Occipital lobe (tissue), 2 donors: Measurements from ENCODE around the gene MAPKAPK2. TPM values are rescaled to one million over a fixed set of nuclear protein-coding genes. Genes with fewer than 3 reads are reported as not detected.

Experiments used
- DNase-seq: peaks from one replicate; lab custom pipeline; 2025; lab: John Stamatoyannopoulos, UW
- total RNA-seq: library from RNA; depleted of rRNA; stranded (reverse); fragments of >200 nt; gene quantifications from one replicate; pipeline ENCODE4 v1.2.3, GENCODE V29; 2014

MAPKAPK2 gene
- total RNA-seq, 1 donor from 2014 or later, result 8.1 TPM

DNA sequence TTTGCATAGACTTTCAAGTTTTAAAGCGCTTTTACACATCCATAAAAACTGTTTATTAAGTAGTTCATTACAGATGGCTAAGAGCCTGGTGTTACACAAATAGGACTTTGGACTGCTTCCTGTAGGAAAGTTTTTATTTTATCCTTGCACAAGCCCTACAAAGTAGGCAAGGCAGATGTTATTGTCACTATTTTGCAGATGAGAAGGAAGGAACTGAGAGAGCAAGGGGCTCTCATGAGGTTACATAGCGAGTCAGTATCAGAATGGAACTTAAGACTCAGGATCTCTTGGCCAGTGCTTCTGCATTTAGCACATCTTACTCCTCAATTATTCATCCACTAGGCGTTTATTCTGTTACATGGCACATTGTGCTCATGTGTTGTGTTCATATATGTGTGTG lies 2.6 kb upstream of the MAPKAPK2 start:
- no peak for DNase-seq

DNA sequence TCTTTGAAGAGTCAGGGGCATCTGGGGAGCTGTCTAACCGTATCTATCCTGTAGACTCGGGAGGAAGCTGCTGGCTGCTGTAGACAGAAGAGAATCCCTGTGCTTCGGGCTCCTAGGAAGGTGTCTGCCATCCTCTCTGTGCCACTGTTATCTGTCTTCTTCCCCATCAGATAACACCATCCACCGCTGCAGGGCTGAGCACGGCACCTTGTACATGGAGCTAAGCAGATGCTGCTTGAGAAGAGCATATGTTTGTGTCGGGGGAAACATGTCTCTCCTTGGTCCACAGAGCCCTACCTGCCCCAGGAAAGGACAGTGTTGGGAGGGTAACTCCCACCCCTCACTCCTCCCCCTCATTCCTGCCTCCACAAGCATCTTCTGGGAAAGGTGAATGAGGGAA lies 1.4 kb upstream of the MAPKAPK2 start:
- no peak for DNase-seq

DNA sequence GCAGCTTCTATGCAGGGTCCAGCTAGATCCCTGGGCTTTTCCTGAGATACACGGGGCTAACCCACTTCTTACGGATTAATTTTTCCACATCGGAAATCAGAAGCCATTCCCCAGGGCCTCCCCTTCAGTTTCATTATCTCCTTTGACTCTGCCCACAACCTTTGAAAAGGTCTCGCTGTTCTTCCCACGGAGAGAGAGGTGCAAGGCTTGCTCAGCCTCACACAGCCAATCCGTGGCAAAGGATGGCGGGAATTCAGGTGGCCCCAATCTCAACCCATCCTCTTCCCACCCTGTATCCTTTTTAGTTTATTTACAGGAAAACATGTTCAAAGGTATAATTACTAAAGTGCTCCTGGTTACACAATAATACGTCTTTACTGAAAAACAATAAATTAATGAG lies 702 bp upstream of the MAPKAPK2 start:
- DNase-seq, result no peak

DNA sequence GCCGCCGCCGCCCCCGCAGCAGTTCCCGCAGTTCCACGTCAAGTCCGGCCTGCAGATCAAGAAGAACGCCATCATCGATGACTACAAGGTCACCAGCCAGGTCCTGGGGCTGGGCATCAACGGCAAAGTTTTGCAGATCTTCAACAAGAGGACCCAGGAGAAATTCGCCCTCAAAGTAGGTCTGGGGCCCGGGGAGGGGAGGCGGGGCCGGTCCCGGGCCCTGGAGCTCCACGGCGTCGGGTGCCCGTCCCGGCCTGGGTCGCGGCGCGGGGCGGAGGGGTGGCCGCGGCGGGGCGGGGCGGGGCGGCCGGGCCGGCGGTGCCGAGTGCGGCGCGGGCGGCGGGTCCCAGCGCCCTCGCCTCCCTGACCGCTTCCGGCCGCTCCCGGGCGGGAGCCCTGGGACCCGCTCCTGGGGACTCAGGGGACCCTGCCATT lies 646 bp downstream of the MAPKAPK2 start:
- no peak for DNase-seq

DNA sequence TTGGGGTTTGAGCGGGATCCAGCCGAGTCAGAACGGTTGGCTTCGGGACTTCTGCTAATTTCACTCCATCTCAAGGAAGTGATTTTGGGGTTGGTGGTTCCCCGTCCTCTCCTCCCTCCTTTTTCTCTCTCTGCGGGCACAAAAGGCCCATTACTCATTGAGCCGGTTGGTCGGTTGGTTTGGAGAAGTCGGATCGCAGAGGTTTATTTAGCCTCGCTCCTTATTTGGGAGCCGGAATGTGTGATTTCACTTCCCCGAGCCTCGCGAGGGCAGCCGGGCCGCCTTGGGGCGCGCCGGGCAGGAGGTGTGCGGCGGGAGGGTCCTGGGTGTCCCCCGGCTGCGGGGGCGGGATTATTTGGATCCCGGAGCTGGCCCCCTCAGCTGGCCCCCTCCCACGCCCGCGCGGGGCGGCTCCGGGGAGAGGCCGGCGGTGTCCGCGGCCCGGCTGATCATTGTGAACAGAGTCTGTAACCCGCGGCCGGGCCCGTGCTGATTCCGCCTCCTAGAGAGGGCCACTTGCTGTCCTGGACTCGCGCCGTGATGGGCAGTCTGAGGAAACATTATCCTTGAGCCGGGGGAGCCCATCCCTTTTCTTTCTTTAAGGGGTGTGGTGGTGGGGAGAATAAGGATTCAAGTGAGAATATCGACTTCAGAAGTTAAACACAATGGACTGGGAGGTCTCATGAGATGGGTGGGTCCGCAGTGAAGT lies 1.2 kb downstream of the MAPKAPK2 start:
- DNase-seq, result no peak

DNA sequence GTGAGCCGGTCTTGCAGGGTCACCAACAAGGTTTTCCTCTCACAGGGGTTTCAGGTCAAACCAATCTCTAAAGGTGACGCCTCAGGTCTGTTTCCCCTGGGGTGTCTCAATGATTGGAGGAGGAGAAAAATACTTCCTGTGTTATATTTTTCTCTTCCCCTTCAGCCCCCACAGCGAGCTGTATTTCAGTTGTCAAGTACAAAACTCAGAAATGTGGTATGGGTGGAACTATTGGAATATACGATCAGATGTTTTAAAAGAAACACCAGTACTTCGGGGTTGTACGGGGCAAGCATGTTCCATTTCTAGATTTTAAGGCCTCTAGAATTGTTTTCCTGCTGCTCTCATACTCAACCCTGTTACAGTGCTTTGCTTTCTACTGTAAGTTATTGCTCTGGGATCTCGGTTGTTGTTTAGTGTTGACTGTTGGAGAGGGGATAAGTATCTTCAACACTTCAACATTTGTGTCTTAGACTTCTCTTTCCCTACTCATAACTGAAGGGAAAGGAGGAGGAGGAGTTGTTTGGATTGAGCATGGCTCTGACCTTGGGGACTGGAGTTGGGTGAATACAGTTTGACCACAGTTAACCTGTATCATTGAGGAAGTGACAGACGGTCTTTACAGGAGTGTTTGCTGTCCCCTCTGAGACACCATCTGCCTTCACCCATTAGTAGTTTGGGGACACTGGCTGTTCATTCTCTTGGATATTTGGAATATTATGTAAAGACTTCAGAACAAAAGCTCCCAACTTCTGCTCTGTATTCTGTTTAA lies 2.0 kb downstream of the MAPKAPK2 start:
- DNase-seq, result no peak

DNA sequence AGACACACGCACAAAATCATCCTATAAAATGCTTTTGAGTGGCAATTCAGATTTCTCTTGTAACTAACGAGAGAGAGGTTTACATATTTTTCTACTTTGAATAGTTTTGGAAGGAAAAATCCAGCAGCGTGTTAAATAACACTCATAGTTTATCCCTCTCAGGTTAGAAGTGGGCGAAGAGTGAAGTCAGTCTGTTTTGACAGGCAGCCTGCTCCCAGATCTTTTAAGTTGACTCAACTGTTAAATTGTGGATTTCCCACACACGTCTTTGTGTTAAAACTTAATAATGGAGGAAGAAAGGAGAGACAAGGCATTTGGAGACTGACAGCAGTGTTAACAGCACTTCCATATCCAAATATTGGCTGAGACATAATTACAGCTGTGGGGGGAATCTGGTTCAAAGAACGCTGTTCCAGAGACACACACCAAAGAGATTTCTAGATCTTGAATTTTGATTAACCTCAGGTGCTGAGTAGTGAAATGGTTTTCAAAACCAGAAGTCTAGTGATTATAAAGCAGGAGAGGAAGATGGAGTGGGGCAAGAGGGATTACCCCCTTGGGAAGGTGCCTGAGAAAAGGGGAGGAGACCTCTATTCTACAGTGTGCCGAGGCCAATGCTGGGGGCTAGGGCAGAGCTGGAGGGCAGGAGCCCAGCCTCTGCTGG lies 2.7 kb downstream of the MAPKAPK2 start:
- no peak for DNase-seq

DNA sequence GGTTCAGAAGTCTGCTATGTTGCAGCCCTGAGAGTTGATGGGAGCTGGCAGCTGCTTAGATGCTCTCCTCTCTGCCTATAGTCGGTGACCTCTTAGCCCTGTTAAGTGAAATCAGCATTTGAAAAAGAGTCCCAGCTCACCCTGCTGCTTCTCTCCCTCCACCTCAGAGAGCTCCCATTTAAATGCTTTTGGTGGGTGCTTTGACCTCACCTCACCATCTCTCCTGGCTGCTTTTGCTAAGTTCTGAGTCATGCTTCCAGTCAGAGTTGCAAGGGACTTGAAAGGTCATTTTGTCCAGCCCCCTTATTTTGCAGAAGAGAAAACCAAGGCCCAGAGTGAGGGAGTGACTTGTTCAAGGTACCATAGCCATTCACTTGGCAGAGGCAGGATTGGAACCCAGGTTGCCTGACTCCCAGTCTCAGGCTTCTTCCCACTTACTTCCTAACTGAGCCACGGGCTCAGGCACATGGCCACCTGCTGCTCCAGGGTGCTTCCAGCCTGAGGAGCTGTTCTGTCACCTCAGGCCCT lies 3.3 kb downstream of the MAPKAPK2 start:
- DNase-seq, result no peak

DNA sequence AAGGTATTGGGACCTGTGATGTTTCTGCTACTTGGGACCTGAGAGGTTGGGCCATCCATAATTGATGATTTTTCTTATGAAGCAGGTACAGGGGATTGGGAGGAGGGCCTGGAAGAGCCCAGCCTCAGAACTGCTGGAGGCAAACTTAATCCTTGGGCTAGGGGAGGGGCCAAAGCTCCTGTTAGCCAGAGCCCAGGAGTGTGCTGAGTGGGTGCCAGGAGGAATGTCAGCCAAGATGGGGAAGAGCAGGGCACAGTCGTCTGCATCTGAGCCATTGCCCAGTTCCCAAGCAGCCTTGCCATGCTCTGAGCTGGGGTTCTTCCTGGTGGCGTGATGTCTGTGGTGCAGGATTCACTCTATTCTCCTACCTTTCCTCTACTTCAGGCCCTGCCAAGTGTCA lies 5.8 kb downstream of the MAPKAPK2 start:
- no peak for DNase-seq

DNA sequence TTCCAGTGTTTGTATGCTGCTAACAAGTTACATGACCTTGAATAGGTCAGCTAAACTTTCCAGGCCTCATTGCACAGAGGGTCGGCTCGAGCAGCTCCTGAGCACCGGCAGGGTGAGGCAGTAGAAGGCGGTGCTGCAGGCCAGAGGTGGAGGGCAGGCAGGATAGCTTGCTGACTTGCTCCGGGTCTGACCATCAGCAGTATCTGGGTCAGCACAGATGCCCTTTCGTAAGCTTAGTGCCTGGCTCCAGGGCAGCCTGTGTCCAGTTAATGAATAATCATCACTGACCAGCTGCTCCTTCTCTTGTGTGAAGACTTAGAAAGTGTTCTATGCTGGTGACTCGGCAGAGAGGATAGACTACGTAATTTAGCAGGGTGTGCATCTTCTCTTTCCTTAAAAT lies 6.9 kb downstream of the MAPKAPK2 start:
- DNase-seq, result no peak

DNA sequence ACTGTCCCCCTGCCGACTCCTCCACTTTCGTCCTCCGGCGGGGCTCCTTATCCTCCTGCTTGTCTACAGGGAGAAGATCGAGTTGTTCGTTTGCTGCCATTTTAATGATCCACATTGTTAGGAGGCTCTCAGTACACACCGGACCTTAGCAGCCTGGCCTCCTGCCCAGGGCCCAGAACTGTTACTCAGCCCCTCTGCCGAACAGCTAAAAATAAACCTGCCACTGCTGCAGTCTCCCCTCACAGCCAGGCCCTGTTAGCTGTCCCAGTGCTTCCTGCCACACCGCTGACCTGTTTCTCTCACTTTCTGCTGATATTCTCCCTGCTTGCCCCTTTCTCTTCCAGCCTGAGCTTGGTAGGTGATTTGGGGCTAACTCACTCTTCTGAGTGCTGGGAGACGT lies 8.3 kb downstream of the MAPKAPK2 start:
- DNase-seq, result peak; percentile 21

DNA sequence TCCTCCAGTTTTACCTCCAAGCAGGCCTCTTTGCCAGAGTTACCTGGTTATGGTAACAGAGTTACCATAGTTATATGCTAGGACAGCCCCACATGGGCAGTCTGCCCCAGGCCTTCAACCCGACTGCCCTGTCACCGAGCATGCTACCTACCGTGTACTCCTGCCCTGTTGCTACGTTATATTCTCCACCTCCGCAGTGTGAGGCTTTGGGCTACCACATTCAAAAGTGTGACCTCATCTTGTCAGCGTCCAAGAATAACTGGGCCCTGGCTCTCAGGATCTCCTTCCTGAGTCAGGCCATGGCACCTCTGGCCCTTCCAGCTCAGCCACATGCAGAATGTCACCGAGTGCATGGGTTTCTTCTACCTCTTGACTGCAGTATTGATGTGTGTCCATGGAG lies 8.9 kb downstream of the MAPKAPK2 start:
- no peak for DNase-seq

DNA sequence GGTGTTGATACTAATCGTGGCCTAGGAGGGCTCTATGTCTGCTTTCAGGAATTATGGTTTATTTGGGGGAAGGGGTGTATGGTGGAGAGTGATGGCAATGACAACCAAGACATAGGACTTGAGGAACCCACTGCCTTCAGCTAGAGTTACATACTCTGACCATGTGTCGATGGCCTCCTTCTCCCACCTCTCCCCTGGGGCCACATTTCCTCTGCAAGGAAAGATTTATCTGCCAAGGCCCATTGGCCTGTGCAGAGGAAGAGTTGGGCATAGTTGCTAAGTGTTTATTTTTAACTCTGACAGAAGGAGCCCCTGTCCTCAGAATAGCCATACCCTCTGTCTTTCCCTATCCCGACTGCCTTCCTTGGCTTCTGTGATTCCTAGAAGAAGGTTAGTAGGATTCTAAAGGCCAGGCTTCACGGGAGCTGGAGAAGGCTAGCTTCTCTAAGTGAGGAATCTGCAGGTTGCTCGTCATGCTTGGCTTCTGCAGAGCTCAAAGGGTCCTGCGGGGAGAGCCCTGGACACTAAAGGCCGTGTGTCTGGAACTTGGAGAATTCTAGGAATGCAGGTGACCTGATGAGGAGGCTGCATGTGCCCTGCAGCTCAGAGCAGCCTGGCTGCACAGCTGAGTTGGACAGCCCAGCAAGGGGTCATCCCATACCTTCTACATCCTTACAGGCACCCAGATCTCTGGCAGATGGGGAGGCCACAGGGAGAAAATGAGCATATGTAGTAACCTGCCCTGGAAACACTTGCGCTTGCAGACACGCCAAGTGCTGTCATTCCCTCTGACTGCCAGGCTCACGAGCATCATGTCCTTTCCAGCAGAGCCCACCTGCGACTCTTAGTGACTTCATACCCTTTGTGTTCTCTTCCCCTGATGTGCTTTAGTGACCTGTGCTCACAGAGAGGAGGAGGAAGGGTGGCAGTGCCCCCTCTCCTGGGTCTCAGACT lies 9.7 kb downstream of the MAPKAPK2 start:
- DNase-seq, result no peak

DNA sequence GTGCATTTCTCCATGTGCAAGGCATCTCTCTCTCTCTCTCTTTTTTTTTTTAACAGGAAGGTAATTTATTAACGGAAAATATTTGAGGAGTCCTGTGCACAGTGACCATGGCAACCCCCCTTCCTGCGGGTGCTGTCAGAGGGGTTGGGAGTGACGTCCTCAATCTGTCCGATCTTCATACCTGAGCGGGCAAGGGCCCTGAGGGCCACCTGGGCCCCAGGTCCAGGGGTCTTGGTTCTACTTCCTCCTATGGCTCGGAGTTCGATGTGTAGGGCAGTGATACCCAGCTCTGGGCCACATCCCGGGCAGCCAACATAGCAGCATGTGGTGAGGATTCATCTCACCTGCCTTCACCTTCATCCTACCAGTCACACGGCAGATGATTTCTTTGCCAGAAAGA lies 11.0 kb downstream of the MAPKAPK2 start:
- DNase-seq, result no peak

DNA sequence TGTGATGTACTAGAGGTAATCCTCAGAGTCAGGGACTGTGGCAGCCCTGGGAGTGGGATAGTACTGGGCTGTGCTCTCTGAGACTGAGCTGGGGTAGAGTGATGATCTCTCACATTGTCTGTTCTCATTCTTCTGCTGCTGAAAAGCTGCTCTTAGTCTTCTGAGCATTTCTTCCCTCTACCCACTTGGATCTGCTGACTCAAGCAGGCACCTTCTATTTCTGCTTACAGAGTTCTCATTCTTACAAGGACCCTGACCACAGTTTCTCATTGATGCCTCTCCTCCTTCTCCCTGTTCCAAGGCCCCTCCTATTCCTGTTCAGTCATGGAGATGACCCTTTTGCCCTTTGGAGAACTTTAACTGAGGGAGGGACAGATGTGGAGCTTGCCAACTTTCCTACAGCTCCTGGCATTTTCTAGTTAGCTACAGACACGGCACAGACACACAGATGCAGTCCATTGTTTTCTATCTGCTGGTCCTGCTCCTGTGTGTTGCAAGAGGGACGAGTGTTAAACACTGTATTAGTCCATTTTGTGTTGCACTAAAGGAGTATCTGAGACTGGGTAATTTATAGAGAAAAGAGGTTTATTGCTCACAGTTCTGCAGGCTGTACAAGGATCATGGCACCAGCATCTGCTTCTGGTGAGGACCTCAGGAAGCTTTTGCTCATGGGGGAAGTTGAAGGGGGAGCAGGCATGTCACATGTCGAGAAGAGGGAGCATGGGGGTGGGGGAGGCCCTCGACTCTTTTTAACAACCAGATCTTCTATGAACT lies 12.3 kb downstream of the MAPKAPK2 start:
- no peak for DNase-seq

DNA sequence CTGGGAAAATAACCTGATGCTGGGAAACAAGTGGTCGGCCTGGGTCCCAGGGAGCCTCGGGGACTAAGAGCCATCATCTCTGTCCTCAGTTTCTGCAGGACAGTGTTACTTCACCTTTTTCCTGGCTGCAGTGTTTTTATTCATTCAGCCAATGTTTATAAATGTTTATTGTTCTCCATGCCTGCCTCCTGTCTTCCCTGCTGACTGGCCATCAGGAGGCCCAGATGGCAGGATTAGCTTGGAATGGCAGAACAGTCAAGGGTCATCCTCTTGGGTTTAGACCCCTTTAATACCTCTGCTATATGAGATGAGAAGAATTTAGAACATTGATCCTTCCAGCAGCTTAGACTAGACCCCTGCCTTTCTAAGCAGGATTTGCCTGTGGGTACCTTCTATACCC lies 13.3 kb downstream of the MAPKAPK2 start:
- no peak for DNase-seq

DNA sequence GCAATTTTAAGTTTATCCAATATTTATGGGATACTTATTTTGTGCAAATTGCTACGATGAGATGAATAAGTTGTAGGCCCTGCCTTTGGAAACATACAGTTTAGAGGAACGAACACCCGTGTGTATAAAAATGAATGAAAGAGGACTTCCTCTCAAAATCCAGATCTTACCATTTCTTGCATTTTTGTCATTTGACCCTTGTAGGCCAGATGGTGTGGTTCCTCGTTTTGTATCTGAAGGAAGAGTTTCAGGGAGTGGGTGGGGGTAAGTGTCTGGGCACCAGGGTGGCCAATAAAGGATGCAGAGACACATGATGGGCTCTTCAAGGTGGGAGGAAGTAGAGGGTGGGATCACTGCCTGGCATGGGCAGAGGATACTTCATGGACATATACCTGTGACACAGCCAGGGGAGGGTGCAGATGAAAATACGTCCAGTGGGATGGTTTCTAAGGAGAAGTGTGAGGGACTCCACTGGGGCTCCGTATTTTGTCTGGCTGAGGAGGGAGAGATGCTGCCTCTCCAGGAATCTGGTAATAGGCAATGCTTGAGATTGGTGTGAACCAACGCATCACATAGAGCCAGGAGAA lies 14.4 kb downstream of the MAPKAPK2 start:
- no peak for DNase-seq

DNA sequence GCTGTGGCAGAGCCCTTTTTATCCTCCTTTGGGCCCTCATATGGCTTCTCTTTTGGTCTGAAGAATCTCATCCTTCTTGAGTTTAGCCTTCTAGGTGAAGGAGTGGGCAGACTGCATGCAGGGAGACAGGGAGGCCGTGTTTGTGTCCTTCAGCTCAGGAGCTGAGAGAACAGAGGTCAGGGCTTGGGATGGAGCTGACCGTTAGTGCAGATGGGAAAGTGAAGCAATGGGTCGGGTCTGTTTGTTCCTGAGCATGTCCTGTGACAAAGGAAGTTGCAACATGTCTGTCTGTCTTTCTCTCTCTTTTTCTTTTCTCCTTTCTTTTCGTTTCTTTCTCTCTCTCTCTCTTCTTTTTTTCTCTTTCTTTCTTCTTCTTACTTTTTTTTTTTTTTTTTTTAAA lies 14.9 kb downstream of the MAPKAPK2 start:
- no peak for DNase-seq

DNA sequence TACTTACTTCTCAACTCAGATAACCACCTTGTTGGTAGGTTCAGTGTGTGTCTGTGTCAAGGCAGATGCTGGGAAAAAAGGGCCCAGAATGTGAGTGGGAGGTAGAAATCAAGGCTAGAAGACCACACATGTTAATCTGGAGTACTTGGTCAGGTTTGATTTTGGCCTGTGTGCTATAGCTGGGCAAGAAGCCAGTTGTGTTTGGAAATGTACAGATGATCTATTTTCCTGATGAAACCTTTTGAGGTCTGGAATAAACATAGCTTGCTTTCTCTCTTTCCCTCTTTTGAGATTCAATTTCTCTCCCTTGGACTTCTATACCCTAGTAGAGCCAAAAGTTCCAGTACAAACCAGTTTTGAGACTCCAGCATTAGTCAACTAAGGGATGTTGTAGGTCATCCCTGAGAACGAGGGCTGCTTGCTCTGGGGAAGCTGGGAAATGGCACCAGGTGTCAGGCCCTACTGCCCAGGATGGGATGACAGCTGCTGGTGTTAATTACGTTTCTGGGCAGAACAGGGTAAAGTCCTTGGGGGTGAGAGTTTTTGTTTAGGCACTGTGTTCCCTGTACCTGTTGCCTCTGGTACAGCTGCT lies 15.8 kb downstream of the MAPKAPK2 start:
- DNase-seq, result no peak

DNA sequence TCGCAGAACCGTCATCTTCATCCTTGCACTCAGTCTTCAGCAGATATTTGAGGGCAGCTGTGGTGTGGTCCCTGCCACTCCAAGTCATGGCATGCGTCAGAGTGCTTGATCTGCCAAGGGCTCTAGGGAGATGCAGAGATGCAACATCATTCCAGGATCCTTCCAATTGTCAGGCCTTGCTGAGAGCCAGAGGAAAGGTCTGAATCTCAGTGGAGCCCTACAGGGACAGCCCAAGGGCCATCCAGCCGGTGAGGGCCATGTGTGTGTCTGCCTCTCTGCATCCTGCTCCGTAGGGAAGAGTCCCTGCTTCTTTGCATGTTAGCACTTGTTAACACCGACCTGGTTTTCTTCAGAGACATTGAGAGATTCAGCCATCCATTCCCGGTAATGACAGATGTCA lies 17.6 kb downstream of the MAPKAPK2 start:
- no peak for DNase-seq
